Mammary epithelial cell (primary cell): ENCODE results near the gene AJM1.

Experiments used
- EZH2 ChIP-seq: IDR thresholded peaks from 2 replicates; pipeline ENCODE4 v1.6.1; 2012; ENCODE audit warnings: low read length, inconsistent platforms, borderline replicate concordance
- TF ChIP-seq, protein P1 (sequence below), 2 donors: IDR thresholded peaks in 1 of 2; conservative IDR thresholded peaks in 1 of 2; 2 replicates each; pipeline ENCODE4 v1.5.1; 2011 to 2012; ENCODE audit warnings: inconsistent platforms in 2 of 2, low read length in 2 of 2, mild to moderate bottlenecking in 2 of 2, control low read depth in 1 of 2, low read depth in 1 of 2; ENCODE audit not compliant: insufficient read depth in 1 of 2; ENCODE audit errors: extremely low read depth in 1 of 2

DNA sequence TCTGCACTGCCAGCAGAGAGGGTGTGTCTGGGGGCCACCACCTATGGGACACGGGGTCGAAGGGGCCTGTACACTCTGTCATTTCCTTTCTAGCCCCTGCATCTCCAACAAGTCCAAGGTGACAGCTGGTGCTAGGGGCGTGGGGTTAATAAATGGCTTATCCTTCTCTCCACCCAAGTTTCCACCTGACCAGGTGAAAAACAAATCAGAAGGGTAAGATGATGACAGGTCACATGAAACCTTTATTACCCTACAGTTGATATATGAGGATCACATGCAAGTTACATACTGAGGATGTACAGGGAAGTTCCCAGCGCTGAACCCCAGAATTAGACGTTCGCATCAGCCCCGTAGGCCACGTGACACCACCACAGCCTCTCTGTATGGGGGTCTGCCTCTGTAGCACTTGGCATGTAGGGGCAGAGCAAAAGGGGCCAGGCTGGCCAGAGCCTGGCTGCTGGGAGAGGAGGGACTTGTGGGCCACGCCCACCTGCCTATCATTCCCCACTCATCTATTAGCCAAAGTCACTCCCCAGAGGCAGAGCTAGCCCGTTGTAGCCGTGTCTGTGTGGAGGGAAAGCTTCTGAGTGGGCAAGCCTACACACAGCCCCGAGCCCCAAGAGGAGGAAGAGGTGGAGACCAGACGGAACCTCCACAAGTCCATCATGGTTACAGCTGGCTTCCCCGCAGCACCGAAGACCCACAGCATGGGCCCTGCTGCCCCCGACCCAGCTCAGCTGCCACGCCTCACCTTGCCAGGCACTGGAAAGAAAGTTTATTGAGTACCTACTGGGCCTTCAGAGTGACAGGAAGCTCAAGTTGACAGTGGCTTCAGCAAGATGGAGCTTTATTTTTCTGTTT is 49.0 kb upstream of the AJM1 start:
- TF ChIP-seq, protein P1, sequence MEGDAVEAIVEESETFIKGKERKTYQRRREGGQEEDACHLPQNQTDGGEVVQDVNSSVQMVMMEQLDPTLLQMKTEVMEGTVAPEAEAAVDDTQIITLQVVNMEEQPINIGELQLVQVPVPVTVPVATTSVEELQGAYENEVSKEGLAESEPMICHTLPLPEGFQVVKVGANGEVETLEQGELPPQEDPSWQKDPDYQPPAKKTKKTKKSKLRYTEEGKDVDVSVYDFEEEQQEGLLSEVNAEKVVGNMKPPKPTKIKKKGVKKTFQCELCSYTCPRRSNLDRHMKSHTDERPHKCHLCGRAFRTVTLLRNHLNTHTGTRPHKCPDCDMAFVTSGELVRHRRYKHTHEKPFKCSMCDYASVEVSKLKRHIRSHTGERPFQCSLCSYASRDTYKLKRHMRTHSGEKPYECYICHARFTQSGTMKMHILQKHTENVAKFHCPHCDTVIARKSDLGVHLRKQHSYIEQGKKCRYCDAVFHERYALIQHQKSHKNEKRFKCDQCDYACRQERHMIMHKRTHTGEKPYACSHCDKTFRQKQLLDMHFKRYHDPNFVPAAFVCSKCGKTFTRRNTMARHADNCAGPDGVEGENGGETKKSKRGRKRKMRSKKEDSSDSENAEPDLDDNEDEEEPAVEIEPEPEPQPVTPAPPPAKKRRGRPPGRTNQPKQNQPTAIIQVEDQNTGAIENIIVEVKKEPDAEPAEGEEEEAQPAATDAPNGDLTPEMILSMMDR (conservative IDR thresholded peaks at IDR 0.05 in 1 of 2, IDR thresholded peaks at IDR 0.05 in 1 of 2; ENCODE audit: extremely low read depth in 1 of 2, insufficient read depth in 1 of 2, low read depth in 1 of 2, low read length in 2 of 2), result no peak
- TF ChIP-seq EZH2, result no peak
